Heart right ventricle (tissue), 16 donors: ENCODE results near the gene EXOSC9. TPM values are rescaled to one million over a fixed set of nuclear protein-coding genes. Genes with fewer than 3 reads are reported as not detected.

Source experiments
- ATAC-seq, 8 donors: fragments of 200-7000 bp; cut with Tn5 transposase; one replicate each; pipeline ENCODE4 v1.9.1; 2020; ENCODE audit warnings: mild to moderate bottlenecking in 8 of 8, moderate library complexity in 8 of 8, moderate number of reproducible peaks in 1 of 8
- DNase-seq, 2 donors: peaks; one replicate each; pipeline ENCODE4 v3.0.0-alpha.2; 2020
- H3K27ac ChIP-seq, 10 donors: fragments of 200-600 bp; sonication (generic) in 2 of 10; one replicate each; pipeline versions ENCODE4 v1.5.0 to v1.8.0; 2020 to 2022; ENCODE audit warnings: mild to moderate bottlenecking in 3 of 10
- H3K27me3 ChIP-seq, 7 donors: fragments of 200-600 bp; one replicate each; pipeline ENCODE4 v1.8.0; 2021 to 2022; ENCODE audit warnings: mild to moderate bottlenecking in 2 of 7
- H3K36me3 ChIP-seq, 9 donors: fragments of 200-600 bp; sonication (generic) in 1 of 9; one replicate each; pipeline versions ENCODE4 v1.5.0 to v1.8.0; 2020 to 2022; ENCODE audit warnings: mild to moderate bottlenecking in 2 of 9
- H3K4me1 ChIP-seq, 9 donors: fragments of 200-600 bp; sonication (generic) in 1 of 9; one replicate each; pipeline versions ENCODE4 v1.5.0 to v1.8.0; 2020 to 2022; ENCODE audit warnings: mild to moderate bottlenecking in 4 of 9
- H3K4me3 ChIP-seq, 10 donors: fragments of 200-600 bp; sonication (generic) in 2 of 10; one replicate each; pipeline versions ENCODE4 v1.5.0 to v1.8.0; 2020 to 2022; ENCODE audit warnings: mild to moderate bottlenecking in 7 of 10, moderate library complexity in 2 of 10
- H3K9me3 ChIP-seq, 11 donors: fragments of 200-600 bp in 10 of 11; sonication (generic) in 2 of 11; one replicate each; pipeline versions ENCODE4 v1.5.0 to v1.8.0; 2013 to 2022; ENCODE audit warnings: mild to moderate bottlenecking in 2 of 11, control low read depth in 1 of 11, moderate library complexity in 1 of 11
- WGBS, 2 donors: extraction: QIAGEN DNeasy Blood & Tissue Kit; methylation state at CpG; one replicate each; pipeline ENCODE4 v1.1.7; 2013; ENCODE audit warnings: inconsistent platforms in 1 of 2; 5-methylcytosine and 5-hydroxymethylcytosine counted together
- intact Hi-C, 10 donors: fragments of 100-400 bp; cut with DNase I; formaldehyde crosslinking; loops; one replicate each; pipeline versions ENCODE4 v1.11.1 to v1.14.2; 2022
- polyA plus RNA-seq, 2 donors: library from polyadenylated mRNA; stranded (reverse); fragments of 200-250 nt; gene quantifications; one replicate each; pipeline ENCODE4 v1.2.3, GENCODE V29; 2013
- total RNA-seq, 10 donors: library from RNA; stranded (reverse); fragmentation: NEBNext Ultra II Directional in 3 of 10; extraction: Animal tissue kit (Norgen Biotek cat#: 25700) in 3 of 10; gene quantifications; one replicate each; pipeline versions ENCODE4 v1.2.1 to v1.2.4, GENCODE V29; 2021 to 2023
- TF ChIP-seq, protein P1 (sequence below), 9 donors: fragments of 200-600 bp; sonication (generic) in 2 of 9; IDR thresholded peaks; one replicate each; pipeline versions ENCODE4 v1.5.0 to v1.8.0; 2021 to 2022; ENCODE audit warnings: antibody characterized with exemption in 9 of 9, mild to moderate bottlenecking in 5 of 9, moderate library complexity in 1 of 9
- donor health status: Arrhythmogenic right ventricular cardiomyopathy.
- donor health status: ischemic (EF 13 %, LVEDD 7.1; RV severe dilation, severe dysfunction).
- donor health status: healthy with polysubstance abuse.
- donor health status: DM: no; HTN: yes; CAD: no.
- donor health status: DM: no; HTN: no; CAD: no.
- donor health status: ischemic (EF 25% LVEDD 6.9; RV normal size, moderate dysfunction).
- donor health status: ischemic (EF 25% LVEDD 5.7; RV mildly dilated, moderate dysfunction).
- donor health status: healthy.
- donor health status: DM: yes; HTN: yes; CAD: no.
- donor health status: Ischemic cardiomyopathy.
- donor health status: ischemic (EF 35%, LVEDD 5.7; RV mildly dilated, moderate dysfunction).
- donor health status: nonischemic (EF 11% LVEDD 7.7; RV severe dilation, severe dysfunction).
- donor health status: DM: yes; HTN: yes; CAD: no.
- donor health status: PGD.
- donor health status: ischemic (EF 29% LVEDD 5.4; RV normal size, mild dysfunction).
- donor health status: nonischemic (EF 23%, LVEDD 6.1; RV moderate dilation, normal function).

The EXOSC9 gene
- total and polyA plus RNA-seq, 12 donors, result 10.7 to 29.2 (median 14.0) TPM

DNA sequence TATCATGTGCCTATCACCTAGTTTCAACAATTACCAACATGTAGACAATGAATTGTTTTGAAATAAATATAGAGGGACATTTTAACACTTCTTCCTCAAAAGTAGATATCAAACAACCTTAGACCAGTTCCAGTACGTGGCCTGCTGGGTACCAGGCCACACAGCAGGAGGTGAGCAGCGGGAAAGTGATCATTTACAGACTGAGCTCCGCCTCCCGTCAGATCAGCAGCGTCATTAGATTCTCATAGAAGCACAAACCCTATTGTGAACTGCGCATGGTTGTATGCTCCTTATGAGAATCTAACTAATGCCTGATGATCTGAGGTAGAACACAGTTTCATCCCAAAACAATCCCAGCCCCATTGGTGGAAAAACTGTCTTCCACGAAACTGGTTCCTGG, 62.7 kb downstream of the EXOSC9 start:
- Histone ChIP-seq H3K36me3 (peaks cover 0 to 79% (median 9%) of the 10 kb centered on the region in 9 donors), H3K9me3 (peaks cover 0 to 8% (median 0%) of the 10 kb centered on the region in 11 donors), H3K27ac (no peak overlapping the region), H3K4me3 (no peak overlapping the region), H3K27me3 (no peaks in the 10 kb centered on the region), H3K4me1 (no peaks in the 10 kb centered on the region)
- no peak for ATAC-seq
- intact Hi-C loops, result no loop called here
- TF ChIP-seq, protein P1, sequence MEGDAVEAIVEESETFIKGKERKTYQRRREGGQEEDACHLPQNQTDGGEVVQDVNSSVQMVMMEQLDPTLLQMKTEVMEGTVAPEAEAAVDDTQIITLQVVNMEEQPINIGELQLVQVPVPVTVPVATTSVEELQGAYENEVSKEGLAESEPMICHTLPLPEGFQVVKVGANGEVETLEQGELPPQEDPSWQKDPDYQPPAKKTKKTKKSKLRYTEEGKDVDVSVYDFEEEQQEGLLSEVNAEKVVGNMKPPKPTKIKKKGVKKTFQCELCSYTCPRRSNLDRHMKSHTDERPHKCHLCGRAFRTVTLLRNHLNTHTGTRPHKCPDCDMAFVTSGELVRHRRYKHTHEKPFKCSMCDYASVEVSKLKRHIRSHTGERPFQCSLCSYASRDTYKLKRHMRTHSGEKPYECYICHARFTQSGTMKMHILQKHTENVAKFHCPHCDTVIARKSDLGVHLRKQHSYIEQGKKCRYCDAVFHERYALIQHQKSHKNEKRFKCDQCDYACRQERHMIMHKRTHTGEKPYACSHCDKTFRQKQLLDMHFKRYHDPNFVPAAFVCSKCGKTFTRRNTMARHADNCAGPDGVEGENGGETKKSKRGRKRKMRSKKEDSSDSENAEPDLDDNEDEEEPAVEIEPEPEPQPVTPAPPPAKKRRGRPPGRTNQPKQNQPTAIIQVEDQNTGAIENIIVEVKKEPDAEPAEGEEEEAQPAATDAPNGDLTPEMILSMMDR (IDR thresholded peaks at IDR 0.05), result no peak
- WGBS, 2 donors, result 87 to 89% methylated on average over 7 of the region's 7 CpGs
- DNase-seq, result no peak

Other genes with a start within 250 kb of the EXOSC9 start
- gene ANXA5, start 104.3 kb upstream of the EXOSC9 start, total RNA-seq, result 100 to 1,000 TPM in 9 of 10 donors, 10 to 100 TPM in 1; 90.8 to 204 (median 115) TPM
- 100 to 1,000 TPM; 107 to 285 TPM for gene ANXA5, start 104.3 kb upstream of the EXOSC9 start, polyA plus RNA-seq
- gene SMIM43, start 36.2 kb upstream of the EXOSC9 start, total RNA-seq, result under 1 TPM in 2 of 10 donors, not detected in 8; 0.09 to 0.15 TPM
- gene SMIM43, start 36.2 kb upstream of the EXOSC9 start, polyA plus RNA-seq, result 1 to 10 TPM in 1 of 2 donors, not detected in 1; 1.3 TPM
- 1 to 10 TPM in 2 of 10 donors, under 1 TPM in 6, not detected in 2; 0.07 to 5.8 (median 0.45) TPM for gene CCNA2, start 22.6 kb downstream of the EXOSC9 start, total RNA-seq
- 1 to 10 TPM in 1 of 2 donors, under 1 TPM in 1; 0.42 to 1.2 TPM for gene CCNA2, start 22.6 kb downstream of the EXOSC9 start, polyA plus RNA-seq
- 1 to 10 TPM; 3.2 to 7.7 (median 5.3) TPM for gene BBS7, start 69.2 kb downstream of the EXOSC9 start, total RNA-seq
- gene BBS7, start 69.2 kb downstream of the EXOSC9 start, polyA plus RNA-seq, result 1 to 10 TPM; 2.6 to 8.5 TPM
- under 1 TPM in 6 of 10 donors, not detected in 4; 0.13 to 0.28 (median 0.17) TPM for gene TRPC3, start 150.7 kb downstream of the EXOSC9 start, total RNA-seq
- gene TRPC3, start 150.7 kb downstream of the EXOSC9 start, polyA plus RNA-seq, result under 1 TPM in 1 of 2 donors, not detected in 1; 0.17 TPM